ENCODE results near the gene CABP1.

Gene CABP1

GRCh38 chr12:120596901-120597300 is 43.5 kb upstream of the CABP1 start:
- H3F3A ChIP-seq (ENCODE audit: insufficient read depth): no peaks in the 10 kb centered on the region
- TF ChIP-seq CTCF (IDR thresholded peaks at IDR 0.05; ENCODE audit: insufficient read depth, low read length, poor library complexity, severe bottlenecking): no peak
- TF ChIP-seq EZH2phosphoT487 (conservative IDR thresholded peaks at IDR 0.05; ENCODE audit: low read length): no peak
- no peak overlapping the region for H2AFZ ChIP-seq (ENCODE audit: low read depth, low read length, severe bottlenecking)
- no peak overlapping the region for H3K4me2 ChIP-seq (ENCODE audit: low read depth, low read length, poor library complexity, severe bottlenecking)
- no peaks in the 10 kb centered on the region for H3K36me3 ChIP-seq (ENCODE audit: low read length)
- H3K79me2 ChIP-seq (ENCODE audit: insufficient read depth, low read length): no peaks in the 10 kb centered on the region
- no peaks in the 10 kb centered on the region for H4K20me1 ChIP-seq (ENCODE audit: low read depth, low read length)
- no peak overlapping the region for H3K27ac ChIP-seq (ENCODE audit: low read depth, low read length)
- no peaks in the 10 kb centered on the region for H3K9me3 ChIP-seq (ENCODE audit: insufficient read depth, low read length)
- H3K9me2 ChIP-seq (replicated peaks; ENCODE audit: insufficient read depth, low read length): no peaks in the 10 kb centered on the region
- H3K9ac ChIP-seq (ENCODE audit: low read length): no peak overlapping the region
- H3K4me3 ChIP-seq (ENCODE audit: insufficient read depth, low read length, poor library complexity, severe bottlenecking): no peak overlapping the region
- no peaks in the 10 kb centered on the region for H3K27me3 ChIP-seq (ENCODE audit: low read length)

DNA sequence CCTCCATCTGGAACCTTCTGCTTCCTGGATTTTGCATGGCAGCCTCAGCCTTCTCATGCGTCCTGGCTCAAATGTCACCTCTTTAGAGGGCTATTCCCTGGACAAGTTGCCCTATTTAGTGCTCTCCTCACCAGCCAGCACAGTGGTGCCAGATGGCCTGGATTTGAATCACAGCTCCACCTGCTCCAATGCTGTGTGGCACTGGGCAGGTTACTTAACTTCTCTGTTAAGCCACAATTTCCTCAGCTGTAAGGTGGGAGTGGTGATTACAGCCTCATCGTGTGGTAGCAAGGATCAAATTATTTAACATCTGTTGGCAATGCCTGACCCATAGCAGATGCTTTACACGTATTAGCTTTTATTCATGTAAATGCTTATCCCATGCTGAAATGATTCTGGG is 42.6 kb upstream of the CABP1 start:
- Histone ChIP-seq H3K79me2 (ENCODE audit: insufficient read depth, low read length) (no peaks in the 10 kb centered on the region), H3K9ac (ENCODE audit: low read length) (no peak overlapping the region), H3K4me2 (ENCODE audit: low read depth, low read length, poor library complexity, severe bottlenecking) (no peak overlapping the region), H3K27me3 (ENCODE audit: low read length) (no peaks in the 10 kb centered on the region), H3K9me3 (ENCODE audit: insufficient read depth, low read length) (no peaks in the 10 kb centered on the region), H3K27ac (ENCODE audit: low read depth, low read length) (no peak overlapping the region), H3K9me2 (replicated peaks; ENCODE audit: insufficient read depth, low read length) (no peaks in the 10 kb centered on the region), H4K20me1 (ENCODE audit: low read depth, low read length) (no peaks in the 10 kb centered on the region), H3K4me3 (ENCODE audit: insufficient read depth, low read length, poor library complexity, severe bottlenecking) (no peak overlapping the region), H3F3A (ENCODE audit: insufficient read depth) (no peaks in the 10 kb centered on the region), H3K36me3 (ENCODE audit: low read length) (no peaks in the 10 kb centered on the region), H2AFZ (ENCODE audit: low read depth, low read length, severe bottlenecking) (no peak overlapping the region)
- TF ChIP-seq EZH2phosphoT487 (conservative IDR thresholded peaks at IDR 0.05; ENCODE audit: low read length) (no peak), CTCF (IDR thresholded peaks at IDR 0.05; ENCODE audit: insufficient read depth, low read length, poor library complexity, severe bottlenecking) (no peak)

GRCh38 chr12:120598674-120599463 is 41.6 kb upstream of the CABP1 start:
- Histone ChIP-seq H3K36me3 (ENCODE audit: low read length) (no peaks in the 10 kb centered on the region), H3K4me3 (ENCODE audit: insufficient read depth, low read length, poor library complexity, severe bottlenecking) (no peak overlapping the region), H3K27me3 (ENCODE audit: low read length) (no peaks in the 10 kb centered on the region), H3K9me3 (ENCODE audit: insufficient read depth, low read length) (no peaks in the 10 kb centered on the region), H2AFZ (ENCODE audit: low read depth, low read length, severe bottlenecking) (no peak overlapping the region), H3K9me2 (replicated peaks; ENCODE audit: insufficient read depth, low read length) (no peaks in the 10 kb centered on the region), H3K4me2 (ENCODE audit: low read depth, low read length, poor library complexity, severe bottlenecking) (no peak overlapping the region), H4K20me1 (ENCODE audit: low read depth, low read length) (no peaks in the 10 kb centered on the region), H3K79me2 (ENCODE audit: insufficient read depth, low read length) (no peaks in the 10 kb centered on the region), H3K9ac (ENCODE audit: low read length) (no peak overlapping the region), H3F3A (ENCODE audit: insufficient read depth) (no peaks in the 10 kb centered on the region), H3K27ac (ENCODE audit: low read depth, low read length) (no peak overlapping the region)
- TF ChIP-seq EZH2phosphoT487 (conservative IDR thresholded peaks at IDR 0.05; ENCODE audit: low read length) (no peak), CTCF (IDR thresholded peaks at IDR 0.05; ENCODE audit: insufficient read depth, low read length, poor library complexity, severe bottlenecking) (no peak)

All from SU-DHL-6 (cell line).